Prostate gland (tissue), 2 donors: ENCODE measurements around the gene KRTAP5-7. TPM values are rescaled to one million over a fixed set of nuclear protein-coding genes. Genes with fewer than 3 reads are reported as not detected.

Source experiments
- DNase-seq: peaks from one replicate; pipeline ENCODE4 v3.0.0-alpha.2; 2019; ENCODE audit warnings: low spot score
- H3K27ac ChIP-seq, 2 donors: fragments of 200-600 bp; sonication (generic); 2 replicates each; pipeline ENCODE4 v1.5.1; 2017 to 2019
- H3K27me3 ChIP-seq: fragments of 200-600 bp; sonication (generic); replicated peaks from 2 replicates; pipeline ENCODE4 v1.5.1; 2019; ENCODE audit not compliant: insufficient read depth
- H3K36me3 ChIP-seq, 2 donors: fragments of 200-600 bp; sonication (generic); 1 replicate in 1 of 2; 2 replicates in 1 of 2; pipeline versions ENCODE4 v1.5.1 to v1.8.1; 2017 to 2019
- H3K4me1 ChIP-seq: fragments of 200-600 bp; sonication (generic); replicated peaks from 2 replicates; pipeline ENCODE4 v1.5.1; 2019
- H3K4me3 ChIP-seq, 2 donors: fragments of 200-600 bp; sonication (generic); 2 replicates each; pipeline ENCODE4 v1.5.1; 2017 to 2019
- H3K9me3 ChIP-seq: fragments of 200-600 bp; sonication (generic); 2 replicates; pipeline ENCODE4 v1.5.1; 2017
- POLR2A ChIP-seq: fragments of 450-650 bp; IDR thresholded peaks from one replicate; pipeline ENCODE4 v1.6.1; 2016; ENCODE audit warnings: antibody characterized with exemption, mild to moderate bottlenecking
- POLR2AphosphoS5 ChIP-seq: sonication (generic); formaldehyde crosslinking; IDR thresholded peaks from one replicate; pipeline ENCODE4 v1.6.1; 2017; ENCODE audit warnings: antibody characterized with exemption
- WGBS: methylation state at CpG from one replicate; pipeline ENCODE4 v1.1.5; 2018; 5-methylcytosine and 5-hydroxymethylcytosine counted together
- intact Hi-C: fragments of 100-400 bp; cut with DNase I; formaldehyde crosslinking; loops from one replicate; pipeline ENCODE4 v1.14.2; 2022
- total RNA-seq, 2 donors: library from RNA; depleted of rRNA; stranded (reverse); fragments of >200 nt; gene quantifications; one replicate each; pipeline ENCODE4 v1.1.0, GENCODE V29; 2016
- TF ChIP-seq, protein P1 (sequence below), 4 experiments: fragments of 200-600 bp in 2 of 4; fragments of 450-650 bp in 2 of 4; sonication (generic) in 2 of 4; IDR thresholded peaks; 1 replicate in 3 of 4; 2 replicates in 1 of 4; pipeline ENCODE4 v1.5.1; 2016 to 2019; ENCODE audit warnings: antibody characterized with exemption in 4 of 4, mild to moderate bottlenecking in 2 of 4, moderate library complexity in 2 of 4

The KRTAP5-7 gene
- total RNA-seq, 2 donors from 2014 or later = 1.8 TPM; not detected in 1

DNA sequence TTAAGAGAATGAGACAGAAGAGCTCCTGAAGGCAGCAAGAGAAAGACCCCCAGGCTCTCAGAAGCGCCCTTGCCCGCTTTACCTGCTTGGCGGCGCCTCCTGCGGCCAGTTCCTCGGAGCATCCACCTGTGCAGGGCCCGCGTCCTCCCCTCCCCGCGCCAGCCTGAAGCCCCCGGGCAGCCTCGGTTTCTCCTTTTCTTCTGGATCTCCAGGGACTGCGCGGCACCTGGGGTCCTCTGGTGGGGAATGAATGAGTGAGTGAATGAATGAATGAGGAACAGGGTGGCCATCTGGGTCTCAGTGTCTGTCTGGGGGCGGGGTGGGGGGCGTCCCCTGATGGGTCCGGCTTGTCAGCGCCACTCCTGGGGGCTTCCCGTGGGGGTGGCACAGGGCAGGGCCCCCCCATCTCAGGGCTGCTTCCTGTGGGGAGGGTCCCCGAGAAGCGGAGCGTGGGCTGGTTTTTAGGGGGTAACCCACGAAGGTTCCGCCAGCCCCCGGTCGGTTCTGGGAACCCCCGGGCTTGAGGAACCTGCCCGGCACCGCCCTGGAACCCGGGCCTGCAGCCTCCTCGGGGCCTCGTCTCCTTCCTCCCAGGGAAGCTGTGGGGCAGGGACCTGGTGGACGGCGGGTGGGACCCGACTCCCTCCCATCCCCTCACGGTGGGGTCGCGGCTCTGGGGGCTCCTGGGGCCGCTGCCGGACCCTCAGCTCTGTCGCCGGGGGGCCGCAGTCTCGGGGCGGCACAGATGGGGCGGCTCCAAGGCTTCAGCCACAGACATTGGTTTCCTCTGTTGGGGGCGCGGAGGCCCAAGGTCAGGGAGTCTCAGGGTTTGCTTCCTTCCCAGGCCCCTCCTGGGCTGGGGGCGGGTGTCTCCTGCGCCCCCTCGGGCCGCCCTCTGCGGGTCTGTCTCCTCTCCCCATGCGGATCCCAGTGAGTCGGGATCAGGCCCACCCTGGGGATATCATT is 8.3 kb upstream of the KRTAP5-7 start:
- Histone ChIP-seq H3K4me1 (no peaks in the 10 kb centered on the region), H3K27me3 (no peaks in the 10 kb centered on the region), H3K4me3 (no peak overlapping the region), H3K36me3 (no peaks in the 10 kb centered on the region), H3K27ac (no peak overlapping the region), H3K9me3 (no peaks in the 10 kb centered on the region)
- no peak for DNase-seq
- TF ChIP-seq, protein P1, sequence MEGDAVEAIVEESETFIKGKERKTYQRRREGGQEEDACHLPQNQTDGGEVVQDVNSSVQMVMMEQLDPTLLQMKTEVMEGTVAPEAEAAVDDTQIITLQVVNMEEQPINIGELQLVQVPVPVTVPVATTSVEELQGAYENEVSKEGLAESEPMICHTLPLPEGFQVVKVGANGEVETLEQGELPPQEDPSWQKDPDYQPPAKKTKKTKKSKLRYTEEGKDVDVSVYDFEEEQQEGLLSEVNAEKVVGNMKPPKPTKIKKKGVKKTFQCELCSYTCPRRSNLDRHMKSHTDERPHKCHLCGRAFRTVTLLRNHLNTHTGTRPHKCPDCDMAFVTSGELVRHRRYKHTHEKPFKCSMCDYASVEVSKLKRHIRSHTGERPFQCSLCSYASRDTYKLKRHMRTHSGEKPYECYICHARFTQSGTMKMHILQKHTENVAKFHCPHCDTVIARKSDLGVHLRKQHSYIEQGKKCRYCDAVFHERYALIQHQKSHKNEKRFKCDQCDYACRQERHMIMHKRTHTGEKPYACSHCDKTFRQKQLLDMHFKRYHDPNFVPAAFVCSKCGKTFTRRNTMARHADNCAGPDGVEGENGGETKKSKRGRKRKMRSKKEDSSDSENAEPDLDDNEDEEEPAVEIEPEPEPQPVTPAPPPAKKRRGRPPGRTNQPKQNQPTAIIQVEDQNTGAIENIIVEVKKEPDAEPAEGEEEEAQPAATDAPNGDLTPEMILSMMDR (IDR thresholded peaks at IDR 0.05) = no peak
- intact Hi-C loops = no loop called here
- WGBS = 94% methylated on average over 33 of the region's 55 CpGs

DNA sequence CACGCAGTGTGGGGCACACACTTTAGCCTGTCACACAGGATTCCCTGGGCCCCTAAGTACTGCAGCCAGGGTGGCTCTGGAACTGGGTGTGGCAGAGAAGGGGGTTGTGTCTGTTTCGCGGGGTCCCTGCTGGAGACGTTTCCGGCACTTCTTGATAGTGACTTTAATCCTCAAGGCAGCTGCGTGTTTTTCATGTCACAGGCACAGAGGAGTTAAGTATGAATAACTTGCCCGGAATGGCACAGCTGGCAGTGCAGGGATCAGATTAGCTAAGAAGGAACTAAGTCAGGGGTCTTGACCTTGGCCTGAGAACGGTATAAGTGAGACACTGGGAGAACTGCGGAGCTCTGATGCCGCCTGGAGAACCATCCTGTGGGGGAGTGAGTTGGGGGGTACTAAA is 7.5 kb upstream of the KRTAP5-7 start:
- intact Hi-C loops = no loop called here
- DNase-seq = no peak
- Histone ChIP-seq H3K27me3 (no peaks in the 10 kb centered on the region), H3K9me3 (no peaks in the 10 kb centered on the region), H3K4me3 (no peak overlapping the region), H3K36me3 (no peaks in the 10 kb centered on the region), H3K4me1 (no peaks in the 10 kb centered on the region), H3K27ac (no peak overlapping the region)
- TF ChIP-seq POLR2A (no peak), POLR2AphosphoS5 (no peak)
- TF ChIP-seq, protein P1 (IDR thresholded peaks at IDR 0.05) = no peak
- 75% methylated on average over 10 of the region's 10 CpGs for WGBS

DNA sequence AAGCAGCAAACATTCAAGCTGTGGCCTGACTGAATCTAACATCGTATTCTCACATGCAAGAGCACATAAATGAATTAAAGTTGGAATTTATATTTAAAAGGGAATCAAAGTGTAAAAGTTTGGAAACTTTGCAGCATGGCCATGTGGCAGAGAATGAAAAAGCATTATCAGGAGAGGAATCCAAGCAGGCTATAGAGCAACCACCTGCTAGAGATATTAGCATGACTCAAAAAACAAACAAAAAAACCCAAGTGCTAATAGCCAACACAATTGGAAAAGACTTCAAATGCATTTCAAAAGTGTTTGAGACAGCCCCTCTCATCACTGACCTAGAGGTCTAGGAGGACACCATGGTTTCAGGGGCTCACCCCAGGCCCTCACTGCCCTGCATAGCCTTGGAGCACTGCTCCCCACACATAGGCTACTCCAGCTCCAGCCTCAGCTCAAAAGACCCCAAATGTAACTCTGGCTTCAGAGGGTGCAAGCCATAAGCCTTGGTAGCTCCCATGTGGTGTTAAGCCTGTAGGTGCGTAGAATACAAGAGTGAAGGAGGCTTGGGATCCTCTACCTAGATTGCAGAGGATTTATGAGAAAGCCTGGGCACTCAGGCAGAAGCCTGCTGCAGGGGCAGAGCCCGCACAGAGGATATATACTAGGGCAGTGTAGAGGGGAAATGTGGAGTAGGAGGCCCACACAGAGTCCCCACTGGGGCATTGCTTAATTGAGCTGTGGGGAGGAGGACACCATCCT is 1.7 kb upstream of the KRTAP5-7 start:
- TF ChIP-seq POLR2A = no peak
- TF ChIP-seq, protein P1 (IDR thresholded peaks at IDR 0.05) = no peak
- TF ChIP-seq POLR2AphosphoS5 = no peak
- 59% methylated on average over 3 of the region's 3 CpGs for WGBS
- Histone ChIP-seq H3K4me1 (no peaks in the 10 kb centered on the region), H3K9me3 (no peaks in the 10 kb centered on the region), H3K36me3 (no peaks in the 10 kb centered on the region), H3K27ac (no peak overlapping the region), H3K4me3 (no peak overlapping the region), H3K27me3 (no peaks in the 10 kb centered on the region)
- DNase-seq = no peak
- intact Hi-C loops = no loop called here

DNA sequence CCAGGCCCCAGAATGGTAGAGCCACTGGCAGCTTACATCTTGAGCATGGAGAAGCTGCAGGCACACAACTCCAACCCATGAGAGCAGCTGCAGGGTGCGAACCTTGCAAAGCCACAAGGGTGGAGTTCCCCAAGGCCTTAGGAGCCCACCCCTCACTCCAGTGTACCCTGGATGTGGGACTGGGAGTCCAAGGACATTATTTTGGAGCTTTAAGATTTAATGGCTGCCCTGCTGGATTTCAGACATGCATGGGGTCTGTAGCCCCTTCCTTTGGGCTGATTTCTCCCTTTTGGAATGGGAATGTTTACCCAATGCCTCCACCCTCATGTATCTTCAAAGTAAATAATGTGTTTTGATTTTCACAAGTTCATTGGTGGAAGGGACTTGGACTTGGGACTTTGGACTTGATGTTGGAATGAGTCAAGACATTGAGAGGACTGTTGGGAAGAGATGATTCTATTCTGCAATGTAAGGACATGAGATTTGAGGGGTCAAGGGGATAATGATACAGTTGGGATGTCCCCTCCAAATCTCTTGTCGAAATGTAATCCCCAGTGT is 1.1 kb upstream of the KRTAP5-7 start:
- no peaks in the 10 kb centered on the region for H3K9me3 ChIP-seq
- H3K27me3 ChIP-seq = no peaks in the 10 kb centered on the region
- H3K36me3 ChIP-seq = no peaks in the 10 kb centered on the region
- intact Hi-C loops = no loop called here
- H3K27ac ChIP-seq = no peak overlapping the region
- no peak for TF ChIP-seq POLR2A
- TF ChIP-seq POLR2AphosphoS5 = no peak
- TF ChIP-seq, protein P1 (IDR thresholded peaks at IDR 0.05) = no peak
- H3K4me1 ChIP-seq = no peaks in the 10 kb centered on the region
- WGBS = 93% methylated on average over 2 of the region's 2 CpGs
- no peak for DNase-seq
- no peak overlapping the region for H3K4me3 ChIP-seq
